ENCODE results near the gene BCAS4. TPM values are rescaled to one million over a fixed set of nuclear protein-coding genes. Genes with fewer than 3 reads are reported as not detected.
A peak's percentile ranks its signal among the peaks of the same experiment; 100 is the strongest.

Gene BCAS4
- total and polyA plus RNA-seq, 8 donors: under 0.01 to 7.2 (median 2.2) TPM; not detected in 1

DNA sequence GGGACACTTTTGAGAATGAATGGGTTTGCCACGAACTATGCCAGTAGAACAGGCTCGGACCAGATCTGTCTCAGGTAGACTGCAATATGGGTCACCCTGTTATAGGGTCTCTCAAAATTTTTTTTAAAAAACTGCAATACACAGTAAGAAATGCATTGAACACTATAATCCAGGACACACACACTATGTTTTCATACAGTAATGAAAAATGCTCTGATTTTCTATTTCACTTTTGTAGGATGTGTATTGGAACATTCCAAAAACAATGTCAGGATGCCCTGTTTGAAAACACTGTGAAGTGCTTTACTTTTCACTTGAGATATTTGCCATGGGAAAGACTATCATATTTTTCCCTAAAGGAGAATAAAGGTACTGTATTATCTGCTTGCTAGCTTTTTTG lies 38.4 kb upstream of the BCAS4 start:
- no peak for DNase-seq
- H3K4me3 ChIP-seq: no peak overlapping the region
- no peaks in the 10 kb centered on the region for H3K27me3 ChIP-seq
- TF ChIP-seq, protein P1, sequence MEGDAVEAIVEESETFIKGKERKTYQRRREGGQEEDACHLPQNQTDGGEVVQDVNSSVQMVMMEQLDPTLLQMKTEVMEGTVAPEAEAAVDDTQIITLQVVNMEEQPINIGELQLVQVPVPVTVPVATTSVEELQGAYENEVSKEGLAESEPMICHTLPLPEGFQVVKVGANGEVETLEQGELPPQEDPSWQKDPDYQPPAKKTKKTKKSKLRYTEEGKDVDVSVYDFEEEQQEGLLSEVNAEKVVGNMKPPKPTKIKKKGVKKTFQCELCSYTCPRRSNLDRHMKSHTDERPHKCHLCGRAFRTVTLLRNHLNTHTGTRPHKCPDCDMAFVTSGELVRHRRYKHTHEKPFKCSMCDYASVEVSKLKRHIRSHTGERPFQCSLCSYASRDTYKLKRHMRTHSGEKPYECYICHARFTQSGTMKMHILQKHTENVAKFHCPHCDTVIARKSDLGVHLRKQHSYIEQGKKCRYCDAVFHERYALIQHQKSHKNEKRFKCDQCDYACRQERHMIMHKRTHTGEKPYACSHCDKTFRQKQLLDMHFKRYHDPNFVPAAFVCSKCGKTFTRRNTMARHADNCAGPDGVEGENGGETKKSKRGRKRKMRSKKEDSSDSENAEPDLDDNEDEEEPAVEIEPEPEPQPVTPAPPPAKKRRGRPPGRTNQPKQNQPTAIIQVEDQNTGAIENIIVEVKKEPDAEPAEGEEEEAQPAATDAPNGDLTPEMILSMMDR (IDR thresholded peaks at IDR 0.05): no peak
- TF ChIP-seq EP300 (IDR thresholded peaks at IDR 0.05) (no peak), POLR2AphosphoS5 (IDR thresholded peaks at IDR 0.05) (no peak), POLR2A (IDR thresholded peaks at IDR 0.05) (no peak)
- H3K27ac ChIP-seq: no peak overlapping the region
- H3K9me3 ChIP-seq: no peaks in the 10 kb centered on the region
- H3K4me1 ChIP-seq: peaks cover 0 to 12% (median 5%) of the 10 kb centered on the region in 4 donors
- 76 to 83% (median 81%) methylated on average over 2 of the region's 2 CpGs for WGBS, 5 donors
- intact Hi-C loops (cut with DNase I; ENCODE audit: low total_unique reads): no loop called here
- H3K36me3 ChIP-seq: no peaks in the 10 kb centered on the region

DNA sequence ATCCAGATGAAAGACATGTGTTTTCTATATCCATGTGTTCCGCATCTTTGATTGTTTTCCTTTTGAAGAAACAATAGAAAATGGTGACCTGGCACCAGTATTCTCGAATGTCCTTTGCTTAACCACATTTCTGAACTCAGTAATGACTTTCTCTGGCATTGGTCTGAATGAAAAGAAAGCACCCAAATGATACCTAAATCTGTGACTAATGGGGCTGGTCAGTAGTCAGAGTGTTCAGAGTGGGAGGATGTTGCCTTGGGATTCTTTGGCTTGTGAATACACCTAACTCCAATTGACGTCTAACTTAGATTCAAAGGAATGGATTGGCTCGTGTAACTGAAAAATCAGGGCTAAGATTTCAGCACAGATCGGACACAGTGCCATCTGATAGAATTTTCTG lies 36.4 kb upstream of the BCAS4 start:
- no peaks in the 10 kb centered on the region for H3K36me3 ChIP-seq
- no peak overlapping the region for H3K27ac ChIP-seq
- intact Hi-C loops (cut with DNase I; ENCODE audit: low total_unique reads): no loop called here
- DNase-seq: no peak
- H3K27me3 ChIP-seq: no peaks in the 10 kb centered on the region
- no peak overlapping the region for H3K4me3 ChIP-seq
- no peaks in the 10 kb centered on the region for H3K9me3 ChIP-seq
- H3K4me1 ChIP-seq: peaks cover 17 to 30% (median 24%) of the 10 kb centered on the region in 4 donors
- no peak for TF ChIP-seq POLR2A (IDR thresholded peaks at IDR 0.05)
- no peak for TF ChIP-seq EP300 (IDR thresholded peaks at IDR 0.05)
- TF ChIP-seq, protein P1 (IDR thresholded peaks at IDR 0.05): no peak
- TF ChIP-seq POLR2AphosphoS5 (IDR thresholded peaks at IDR 0.05): no peak
- 80 to 90% (median 81%) methylated on average over 5 of the region's 5 CpGs for WGBS, 5 donors

DNA sequence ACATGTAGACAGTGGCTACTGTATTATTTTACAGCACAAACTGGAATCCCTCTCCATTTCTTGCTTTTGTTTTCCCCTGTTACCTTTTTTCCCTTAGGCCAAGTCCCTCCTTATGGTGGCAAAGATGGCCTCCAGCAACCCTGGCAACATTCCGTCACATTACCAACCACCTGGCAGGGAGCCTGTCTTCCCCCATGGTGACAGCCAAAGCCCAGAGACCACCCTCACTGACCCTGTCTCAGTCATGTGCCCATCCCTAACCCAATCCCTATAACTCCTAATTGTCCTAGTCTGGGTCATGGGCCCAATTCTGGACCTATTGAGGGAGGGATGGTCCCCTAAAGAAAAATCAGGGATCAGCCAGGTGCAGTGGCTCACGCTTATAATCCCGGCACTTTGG lies 35.9 kb upstream of the BCAS4 start:
- intact Hi-C loops (cut with DNase I; ENCODE audit: low total_unique reads): no loop called here
- H3K4me3 ChIP-seq: no peak overlapping the region
- no peak for DNase-seq
- H3K9me3 ChIP-seq: no peaks in the 10 kb centered on the region
- no peaks in the 10 kb centered on the region for H3K36me3 ChIP-seq
- no peak for TF ChIP-seq POLR2AphosphoS5 (IDR thresholded peaks at IDR 0.05)
- TF ChIP-seq POLR2A (IDR thresholded peaks at IDR 0.05): no peak
- WGBS, 5 donors: 90 to 97% (median 95%) methylated on average over 3 of the region's 3 CpGs
- peaks cover 20 to 32% (median 27%) of the 10 kb centered on the region in 4 donors for H3K4me1 ChIP-seq
- no peak overlapping the region for H3K27ac ChIP-seq
- H3K27me3 ChIP-seq: no peaks in the 10 kb centered on the region

DNA sequence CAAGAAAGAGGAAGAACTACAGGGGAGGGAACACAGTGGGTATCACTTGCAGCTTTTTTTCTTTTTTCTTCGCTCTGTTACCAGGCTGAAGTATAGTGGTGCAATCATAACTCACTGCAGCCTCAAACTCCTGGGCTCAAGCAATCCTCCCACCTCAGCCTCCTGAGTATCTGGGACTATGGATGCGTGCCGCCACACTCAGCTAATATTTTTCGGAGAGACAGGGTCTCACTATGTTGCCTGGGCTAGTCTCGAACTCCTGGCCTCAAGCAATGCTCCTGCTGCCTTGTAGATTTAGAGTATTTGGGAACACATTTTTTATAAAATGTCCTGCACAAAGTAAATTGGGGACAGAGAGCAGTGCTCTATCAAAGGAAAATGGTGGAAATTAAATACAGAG lies 35.2 kb upstream of the BCAS4 start:
- no peak for DNase-seq
- H3K4me1 ChIP-seq: peaks cover 20 to 33% (median 32%) of the 10 kb centered on the region in 4 donors
- H3K27me3 ChIP-seq: no peaks in the 10 kb centered on the region
- intact Hi-C loops (cut with DNase I; ENCODE audit: low total_unique reads): no loop called here
- 78 to 94% (median 88%) methylated on average over 5 of the region's 5 CpGs for WGBS, 5 donors
- peak overlapping the region in 3 of 5 donors; percentile 82 to 85 (median 84) for H3K27ac ChIP-seq
- TF ChIP-seq POLR2A (IDR thresholded peaks at IDR 0.05) (no peak), EP300 (IDR thresholded peaks at IDR 0.05) (no peak), POLR2AphosphoS5 (IDR thresholded peaks at IDR 0.05) (no peak)
- TF ChIP-seq, protein P1 (IDR thresholded peaks at IDR 0.05): no peak
- no peaks in the 10 kb centered on the region for H3K36me3 ChIP-seq
- H3K4me3 ChIP-seq: no peak overlapping the region
- no peaks in the 10 kb centered on the region for H3K9me3 ChIP-seq

DNA sequence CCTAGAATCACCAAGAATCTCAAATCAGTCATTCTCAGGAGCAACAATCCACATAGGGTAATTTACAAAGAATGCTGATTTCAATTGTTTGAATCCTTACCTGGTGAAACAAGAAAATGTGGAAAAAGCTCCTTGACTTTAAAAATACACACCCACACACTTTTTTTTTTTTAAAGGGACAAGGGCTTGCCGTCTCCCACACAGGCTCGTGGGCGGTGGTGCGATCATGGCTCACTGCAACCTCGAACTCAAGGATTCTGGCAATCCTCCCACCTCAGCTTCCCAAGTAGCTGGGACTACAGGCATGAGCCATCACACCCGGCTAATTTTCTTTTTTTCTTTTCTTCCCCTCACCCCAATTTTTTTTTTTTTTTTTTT lies 32.8 kb upstream of the BCAS4 start:
- no peaks in the 10 kb centered on the region for H3K36me3 ChIP-seq
- TF ChIP-seq POLR2AphosphoS5 (IDR thresholded peaks at IDR 0.05) (no peak), EP300 (IDR thresholded peaks at IDR 0.05) (no peak), POLR2A (IDR thresholded peaks at IDR 0.05) (no peak)
- TF ChIP-seq, protein P1 (IDR thresholded peaks at IDR 0.05): no peak
- no peaks in the 10 kb centered on the region for H3K9me3 ChIP-seq
- no peak overlapping the region for H3K4me3 ChIP-seq
- H3K27me3 ChIP-seq: no peaks in the 10 kb centered on the region
- no peak for DNase-seq
- 22 to 46% (median 37%) methylated on average over 6 of the region's 6 CpGs for WGBS, 5 donors
- H3K4me1 ChIP-seq: peaks cover 20 to 38% (median 34%) of the 10 kb centered on the region in 4 donors
- peak overlapping the region; percentile 82 to 92 (median 85) for H3K27ac ChIP-seq
- intact Hi-C loops (cut with DNase I; ENCODE audit: low total_unique reads): no loop called here
